Hematopoietic multipotent progenitor cell (in vitro differentiated cells): ENCODE data around the gene GFRA4. TPM values are rescaled to one million over a fixed set of nuclear protein-coding genes. Genes with fewer than 3 reads are reported as not detected.
"Not testable (repeated sequence)": the region's sequence is repeated elsewhere in the genome, so short reads cannot be mapped to it uniquely, and the experiment has no call there.

ENCODE experiments used
- DNase-seq, 3 donors: peaks; one replicate each; pipeline ENCODE4 v3.0.0-alpha.2; 2011 to 2015; ENCODE audit warnings: low read depth in 2 of 3, low spot score in 2 of 3
- total RNA-seq: library from RNA; depleted of rRNA; stranded (reverse); fragments of >200 nt; gene quantifications from one replicate; pipeline ENCODE4 v1.2.3, GENCODE V29; 2012

The GFRA4 gene
- total RNA-seq, 1 donor = not detected

GRCh38 chr20:3628502-3629314 lies 34.5 kb downstream of the GFRA4 start:
- DNase-seq = no peak

GRCh38 chr20:3627476-3627875 lies 35.7 kb downstream of the GFRA4 start:
- DNase-seq = no peak

- no peak for DNase-seq
Observed at GRCh38 chr20:3622406-3622805, 40.8 kb downstream of the GFRA4 start.

GRCh38 chr20:3621111-3621510 lies 42.1 kb downstream of the GFRA4 start:
- DNase-seq = no peak

DNA sequence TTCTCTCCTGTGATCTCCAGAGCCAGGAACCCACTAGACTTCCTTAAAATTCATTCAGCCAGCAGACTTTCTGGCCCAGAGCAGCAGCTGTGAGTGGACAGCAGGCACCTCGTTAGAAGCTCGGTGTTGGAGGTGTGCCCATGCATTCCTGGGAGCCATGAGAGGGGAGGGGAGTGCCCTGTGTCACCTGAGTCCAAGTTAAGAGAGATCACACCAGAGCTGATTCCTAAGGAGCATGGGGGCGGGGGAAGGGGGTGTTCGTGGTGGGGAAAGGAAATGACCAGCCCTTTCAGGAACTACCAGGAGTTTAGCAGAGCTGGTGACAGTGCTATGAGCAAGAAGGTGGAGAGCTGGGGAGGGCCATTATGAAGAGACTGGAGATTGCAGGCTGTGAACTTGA lies 46.9 kb downstream of the GFRA4 start:
- DNase-seq = no peak

DNA sequence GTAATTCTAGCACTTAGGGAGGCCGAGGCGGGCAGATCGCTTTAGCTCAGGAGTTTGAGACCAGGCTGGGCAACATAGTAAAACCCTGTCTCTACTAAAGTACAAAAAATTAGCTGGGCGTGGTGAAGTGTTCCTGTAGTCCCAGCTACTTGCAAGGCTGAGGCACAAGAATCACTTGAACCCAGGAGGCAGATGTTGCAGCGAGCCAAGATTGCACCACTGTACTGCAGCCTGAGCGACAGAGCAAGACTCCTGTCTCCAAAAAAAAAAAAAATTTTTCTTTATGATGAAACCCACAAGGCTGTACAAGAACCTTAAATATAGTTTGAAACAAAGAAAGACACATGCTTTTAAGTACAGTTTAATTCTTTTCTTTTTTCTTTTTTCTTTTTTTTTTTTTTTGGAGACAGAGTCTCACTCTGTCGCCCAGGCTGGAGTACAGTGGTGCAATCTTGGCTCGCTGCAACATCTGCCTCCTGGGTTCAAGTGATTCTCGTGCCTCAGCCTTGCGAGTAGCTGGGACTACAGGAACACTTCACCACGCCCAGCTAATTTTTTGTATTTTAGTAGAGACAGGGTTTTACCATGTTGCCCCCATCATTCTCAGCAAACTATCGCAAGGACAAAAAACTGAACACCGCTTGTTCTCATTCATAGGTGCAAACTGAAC lies 47.9 kb downstream of the GFRA4 start:
- DNase-seq = not testable (repeated sequence)

GRCh38 chr20:3614466-3614865 lies 48.7 kb downstream of the GFRA4 start:
- DNase-seq = no peak

DNA sequence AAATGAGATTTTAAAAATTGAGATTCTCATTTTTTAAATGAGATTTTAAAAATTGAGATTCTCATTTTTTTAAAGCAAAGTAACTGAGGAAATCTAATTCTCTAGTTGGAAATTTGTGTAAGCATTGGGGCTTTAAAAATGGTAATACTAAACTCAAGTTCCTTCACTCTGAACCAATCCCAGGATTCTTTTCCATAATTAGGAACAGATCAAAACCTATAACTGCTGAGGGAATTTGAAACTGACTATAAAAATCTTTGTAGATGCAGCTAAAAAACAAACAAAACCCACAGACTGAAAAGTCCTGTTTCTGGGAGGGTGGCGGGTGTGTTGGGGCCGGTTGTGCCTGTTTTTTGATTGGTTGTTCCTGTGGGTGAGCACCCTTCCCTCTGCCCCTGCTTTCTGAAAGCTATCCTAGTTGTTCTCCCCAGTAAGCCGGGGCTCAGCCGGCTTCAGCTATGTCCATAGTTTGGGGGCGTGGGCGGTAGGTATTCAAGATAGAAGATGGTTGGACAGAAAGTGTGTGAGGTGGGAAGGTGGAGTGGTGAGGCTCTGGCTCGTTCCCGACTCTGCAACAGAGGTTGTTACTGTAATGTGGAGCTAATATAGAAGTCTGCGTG lies 49.3 kb downstream of the GFRA4 start:
- no peak for DNase-seq

DNA sequence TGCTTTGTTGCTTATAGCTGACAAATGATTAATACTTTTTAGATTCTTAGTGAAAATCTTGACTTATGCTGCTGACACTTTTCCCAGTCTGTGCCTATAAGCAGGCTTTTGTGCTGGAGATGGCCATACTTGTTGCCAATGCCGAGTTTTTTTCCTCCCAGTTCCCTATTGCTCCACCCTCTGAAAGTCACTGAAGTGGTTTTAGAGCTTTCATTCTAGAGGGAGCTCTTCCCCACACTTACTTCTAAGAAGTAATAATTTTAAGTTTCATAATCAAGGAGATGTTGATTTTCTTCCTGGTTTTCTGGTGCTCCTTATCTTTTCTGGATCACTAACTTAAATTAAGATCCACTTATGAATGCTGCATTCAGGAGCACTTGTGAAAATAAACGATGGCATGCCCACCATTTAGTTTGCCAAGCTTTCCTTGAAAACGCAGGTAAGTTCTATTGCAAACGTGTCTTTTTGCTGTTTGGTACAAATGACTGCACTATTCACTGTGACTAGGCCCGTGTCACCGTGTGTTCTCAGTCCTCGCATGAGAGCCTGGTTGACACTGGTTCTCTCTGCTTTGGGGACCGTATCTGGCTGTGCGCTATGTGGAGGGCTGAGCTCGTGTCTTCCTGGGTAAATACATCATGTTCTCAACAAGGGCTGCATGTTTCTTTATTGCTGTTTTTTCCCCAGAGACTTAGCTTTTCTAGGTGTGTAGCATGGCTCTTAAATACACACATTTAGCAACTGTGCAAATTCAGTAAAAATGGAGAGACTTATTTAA lies 50.2 kb downstream of the GFRA4 start:
- DNase-seq = no peak

- DNase-seq = no peak
Observed at GRCh38 chr20:3611901-3612300, 51.3 kb downstream of the GFRA4 start.

Other genes with a start within 250 kb of the GFRA4 start
- 32.3 TPM for gene ATRN, start 192.4 kb downstream of the GFRA4 start, total RNA-seq
- not detected for gene ADAM33, start 18.6 kb upstream of the GFRA4 start, total RNA-seq
- under 0.01 TPM for gene SIGLEC1, start 49.2 kb upstream of the GFRA4 start, total RNA-seq
- under 0.01 TPM for gene HSPA12B, start 69.3 kb upstream of the GFRA4 start, total RNA-seq
- 40.9 TPM for gene ADISSP, start 104.4 kb upstream of the GFRA4 start, total RNA-seq
- gene SPEF1, start 118.0 kb upstream of the GFRA4 start, total RNA-seq = under 0.01 TPM
- gene CENPB, start 123.3 kb upstream of the GFRA4 start, total RNA-seq = 65.2 TPM
- 8.3 TPM for gene CDC25B, start 132.9 kb upstream of the GFRA4 start, total RNA-seq
- 25.9 TPM for gene AP5S1, start 157.1 kb upstream of the GFRA4 start, total RNA-seq
- 21.0 TPM for gene MAVS, start 183.4 kb upstream of the GFRA4 start, total RNA-seq
- 30.7 TPM for gene PANK2, start 226.0 kb upstream of the GFRA4 start, total RNA-seq